ENCODE data around the gene NAV2. TPM values are rescaled to one million over a fixed set of nuclear protein-coding genes. Genes with fewer than 3 reads are reported as not detected.
A peak's percentile ranks its signal among the peaks of the same experiment; 100 is the strongest.

Gene NAV2
- total RNA-seq (1 to 10 TPM; 4.2 to 6.2 TPM), polyA plus RNA-seq (1 to 10 TPM in 1 of 2 donors, not detected in 1; 1.1 TPM)

DNA sequence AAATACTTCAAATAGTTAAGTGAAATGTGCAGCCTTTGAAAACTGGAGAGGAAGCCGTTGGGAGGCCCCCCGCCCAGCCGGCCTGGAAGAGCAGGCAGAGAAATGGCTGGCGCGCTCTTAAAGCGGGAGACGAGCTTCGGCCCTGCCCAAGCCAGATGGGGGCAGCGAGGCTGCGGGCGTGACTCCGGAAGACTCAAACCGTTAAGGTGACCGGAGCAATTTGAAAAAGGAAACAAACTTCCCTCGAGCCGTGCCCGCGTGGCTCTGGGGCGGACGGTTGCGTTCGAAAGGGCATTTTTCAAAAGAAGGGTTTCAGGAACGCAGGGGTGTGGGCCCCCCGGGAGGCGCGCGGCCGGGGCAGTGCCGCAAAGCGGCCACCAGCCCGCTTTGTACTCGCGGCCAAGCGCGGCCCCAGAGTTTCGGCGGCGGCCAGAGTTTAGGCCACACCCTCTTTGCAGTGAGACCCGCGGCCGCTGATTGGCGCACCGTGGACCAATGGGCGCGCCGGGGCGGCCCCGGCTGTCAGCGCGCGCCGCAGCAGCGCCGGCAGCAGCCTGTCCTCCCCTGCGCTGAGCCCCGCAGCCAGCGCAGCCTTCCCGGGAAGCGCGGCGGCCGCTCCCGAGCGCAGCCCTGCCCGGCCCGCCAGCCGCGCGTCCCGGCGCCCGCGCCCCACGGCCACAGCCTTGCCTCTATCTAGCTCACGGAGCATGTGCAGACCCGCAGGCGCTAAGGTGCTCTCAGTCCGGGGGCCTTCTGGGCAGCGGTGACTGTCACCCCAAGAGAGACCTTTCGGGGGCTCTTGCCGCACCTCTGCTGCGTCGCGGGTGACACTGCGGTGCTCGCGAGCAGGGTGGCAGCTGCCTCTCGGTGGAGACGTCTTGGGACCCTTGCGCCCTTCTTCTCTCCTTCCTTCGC is at the start of gene NAV2:
Gene NAV2 (plus strand): TSS at position 557 of the 915 bp plus-strand sequence. CDS start 859 bp downstream, outside the sequence.
- Mint-ChIP-seq H3K27ac (peak within 1 kb of the TSS; percentile 82 to 97 (median 94)), H3K27me3 (peaks cover 12 to 18% of the 10 kb centered on the region in 2 donors), H3K4me3 (peak within 1 kb of the TSS; percentile 92 to 99 (median 96)), H3K36me3 (peaks cover 0 to 5% of the 10 kb centered on the region in 2 donors), H3K4me1 (peaks cover 14 to 45% (median 29%) of the 10 kb centered on the region in 4 donors), H3K9me3 (no peaks in the 10 kb centered on the region)
- peaks cover 20% of the 10 kb centered on the region for H3K4me1 ChIP-seq (ENCODE audit: insufficient read depth, low read length)
- POLR2A ChIA-PET (ENCODE audit: partially characterized antibody) = interaction anchor here (1.1 to 5.3 kb wide), 6 partner anchors 8 to 48 kb away, joined by 3 to 106 read pairs (median 5); no protein-coding TSS in a partner anchor
- no peaks in the 10 kb centered on the region for H3K9me3 ChIP-seq (ENCODE audit: control insufficient read depth in 1 of 2, low read length in 2 of 2)
- DNase-seq = peak; percentile 70 to 81 (median 74)
- H3K27me3 ChIP-seq (ENCODE audit: insufficient read depth, low read length) = peaks cover 23% of the 10 kb centered on the region
- intact Hi-C loops (cut with micrococcal nuclease) = loop anchor here (1.0 to 10.0 kb wide), 3 partner anchors 11 to 1698 kb away; partner anchors contain the start of genes SERGEF and ZDHHC13
- H3K4me3 ChIP-seq (ENCODE audit: low read length in 2 of 2) = peak within 1 kb of the TSS; percentile 63 to 67
- H3K36me3 ChIP-seq (ENCODE audit: insufficient read depth, low read length) = no peaks in the 10 kb centered on the region
- CTCF ChIA-PET (ENCODE audit: partially characterized antibody) = interaction anchor here (1.4 to 2.5 kb wide), 3 partner anchors 11 to 30 kb away, joined by 4 to 14 read pairs (median 10); no protein-coding TSS in a partner anchor
- peak within 1 kb of the TSS; percentile 47 for H3K27ac ChIP-seq (ENCODE audit: low read depth, low read length)

- intact Hi-C loops (cut with micrococcal nuclease) = no loop called here
- no peaks in the 10 kb centered on the region for H3K9me3 Mint-ChIP-seq
- no peak overlapping the region for H3K4me3 ChIP-seq (ENCODE audit: low read length in 2 of 2)
- no peaks in the 10 kb centered on the region for H3K9me3 ChIP-seq (ENCODE audit: control insufficient read depth in 1 of 2, low read length in 2 of 2)
- ChIA-PET POLR2A (ENCODE audit: partially characterized antibody) (no interaction called here), CTCF (ENCODE audit: partially characterized antibody) (interaction anchor here (1.4 kb wide), 1 partner anchor 109 kb away, joined by 3 read pairs; no protein-coding TSS in a partner anchor)
- H3K27ac Mint-ChIP-seq = no peak overlapping the region
- peaks cover 4% of the 10 kb centered on the region for H3K4me1 ChIP-seq (ENCODE audit: insufficient read depth, low read length)
- no peak overlapping the region for H3K4me3 Mint-ChIP-seq
- no peaks in the 10 kb centered on the region for H3K36me3 ChIP-seq (ENCODE audit: insufficient read depth, low read length)
- DNase-seq = no peak
- peaks cover 3 to 12% (median 4%) of the 10 kb centered on the region in 4 donors for H3K4me1 Mint-ChIP-seq
- H3K27ac ChIP-seq (ENCODE audit: low read depth, low read length) = no peak overlapping the region
- H3K27me3 Mint-ChIP-seq = peaks cover 0 to 1% of the 10 kb centered on the region in 2 donors
- H3K27me3 ChIP-seq (ENCODE audit: insufficient read depth, low read length) = no peaks in the 10 kb centered on the region
- no peaks in the 10 kb centered on the region for H3K36me3 Mint-ChIP-seq
Measured at GRCh38 chr11:19663206-19663605, 49.4 kb upstream of the NAV2 start.

- H3K9me3 Mint-ChIP-seq = no peaks in the 10 kb centered on the region
- no peak overlapping the region for H3K27ac Mint-ChIP-seq
- no peaks in the 10 kb centered on the region for H3K9me3 ChIP-seq (ENCODE audit: control insufficient read depth in 1 of 2, low read length in 2 of 2)
- intact Hi-C loops (cut with micrococcal nuclease) = no loop called here
- no peaks in the 10 kb centered on the region for H3K36me3 ChIP-seq (ENCODE audit: insufficient read depth, low read length)
- peaks cover 2 to 4% (median 3%) of the 10 kb centered on the region in 4 donors for H3K4me1 Mint-ChIP-seq
- peaks cover 0 to 1% of the 10 kb centered on the region in 2 donors for H3K27me3 Mint-ChIP-seq
- no peak overlapping the region for H3K4me3 Mint-ChIP-seq
- CTCF ChIA-PET (ENCODE audit: partially characterized antibody) = interaction anchor here (1.1 to 1.4 kb wide), 2 partner anchors 77 to 111 kb away, joined by 3 read pairs; no protein-coding TSS in a partner anchor
- H3K4me3 ChIP-seq (ENCODE audit: low read length in 2 of 2) = no peak overlapping the region
- H3K4me1 ChIP-seq (ENCODE audit: insufficient read depth, low read length) = peaks cover 3% of the 10 kb centered on the region
- no peaks in the 10 kb centered on the region for H3K36me3 Mint-ChIP-seq
- POLR2A ChIA-PET (ENCODE audit: partially characterized antibody) = no interaction called here
- no peaks in the 10 kb centered on the region for H3K27me3 ChIP-seq (ENCODE audit: insufficient read depth, low read length)
- no peak for DNase-seq
- H3K27ac ChIP-seq (ENCODE audit: low read depth, low read length) = no peak overlapping the region
Measured at GRCh38 chr11:19664886-19665548, 47.6 kb upstream of the NAV2 start.

DNA sequence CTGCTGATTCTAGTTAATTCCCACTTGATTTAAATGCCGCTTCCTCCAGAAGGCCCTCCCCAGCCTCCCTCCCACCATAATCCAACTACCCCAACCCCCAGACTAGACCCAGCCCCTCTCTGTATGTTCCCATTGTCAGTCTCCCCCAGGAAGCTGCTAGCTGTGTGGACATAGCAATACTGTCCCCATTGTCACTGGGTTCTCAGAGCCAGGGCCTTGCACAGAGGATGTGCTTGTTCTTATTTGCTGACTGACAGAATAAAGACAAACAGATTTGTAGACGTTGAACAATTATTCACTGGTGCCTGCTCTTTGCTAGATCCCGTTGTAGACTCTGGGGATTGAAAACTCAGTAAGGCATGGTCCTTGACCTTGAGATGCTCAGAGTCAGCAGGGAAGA is 45.7 kb upstream of the NAV2 start:
- Mint-ChIP-seq H3K36me3 (no peaks in the 10 kb centered on the region), H3K9me3 (no peaks in the 10 kb centered on the region), H3K27ac (no peak overlapping the region), H3K27me3 (peaks cover 0 to 3% of the 10 kb centered on the region in 2 donors), H3K4me1 (no peaks in the 10 kb centered on the region), H3K4me3 (no peak overlapping the region)
- Histone ChIP-seq H3K27me3 (ENCODE audit: insufficient read depth, low read length) (no peaks in the 10 kb centered on the region), H3K27ac (ENCODE audit: low read depth, low read length) (no peak overlapping the region), H3K4me3 (ENCODE audit: low read length in 2 of 2) (no peak overlapping the region), H3K9me3 (ENCODE audit: control insufficient read depth in 1 of 2, low read length in 2 of 2) (no peaks in the 10 kb centered on the region), H3K36me3 (ENCODE audit: insufficient read depth, low read length) (no peaks in the 10 kb centered on the region), H3K4me1 (ENCODE audit: insufficient read depth, low read length) (no peaks in the 10 kb centered on the region)
- intact Hi-C loops (cut with micrococcal nuclease) = no loop called here
- CTCF ChIA-PET (ENCODE audit: partially characterized antibody) = interaction anchor here (1.2 kb wide), 2 partner anchors 8 to 9 kb away, joined by 3 to 4 read pairs; no protein-coding TSS in a partner anchor
- DNase-seq = no peak
- POLR2A ChIA-PET (ENCODE audit: partially characterized antibody) = no interaction called here

DNA sequence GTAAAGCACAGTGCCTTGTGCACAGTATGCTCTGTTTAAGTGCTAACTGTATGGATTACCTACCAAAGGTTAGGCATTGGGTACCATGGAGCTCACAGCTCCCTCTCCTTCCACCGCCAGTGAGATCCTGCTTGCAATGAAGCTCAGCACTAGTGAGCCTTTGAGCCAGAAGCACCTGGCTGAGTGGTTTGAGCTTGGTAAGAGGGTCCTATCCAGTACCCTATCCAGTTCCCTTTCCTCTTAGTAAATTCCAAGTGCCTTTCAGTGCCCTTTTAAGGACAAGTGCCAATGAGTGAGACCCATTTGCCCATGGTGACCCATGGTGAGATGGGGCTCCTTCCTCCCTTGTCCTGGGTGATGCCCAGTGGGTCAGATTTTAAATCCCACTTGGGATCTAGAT is 43.1 kb upstream of the NAV2 start:
- no peaks in the 10 kb centered on the region for H3K36me3 ChIP-seq (ENCODE audit: insufficient read depth, low read length)
- H3K4me3 Mint-ChIP-seq = no peak overlapping the region
- no peak for DNase-seq
- no peak overlapping the region for H3K4me3 ChIP-seq (ENCODE audit: low read length in 2 of 2)
- H3K9me3 ChIP-seq (ENCODE audit: control insufficient read depth in 1 of 2, low read length in 2 of 2) = no peaks in the 10 kb centered on the region
- no peaks in the 10 kb centered on the region for H3K36me3 Mint-ChIP-seq
- H3K4me1 Mint-ChIP-seq = no peaks in the 10 kb centered on the region
- intact Hi-C loops (cut with micrococcal nuclease) = no loop called here
- H3K9me3 Mint-ChIP-seq = no peaks in the 10 kb centered on the region
- ChIA-PET CTCF (ENCODE audit: partially characterized antibody) (interaction anchor here (1.6 kb wide), 1 partner anchor 106 kb away, joined by 3 read pairs; no protein-coding TSS in a partner anchor), POLR2A (ENCODE audit: partially characterized antibody) (no interaction called here)
- peaks cover 3% of the 10 kb centered on the region in 2 donors for H3K27me3 Mint-ChIP-seq
- H3K4me1 ChIP-seq (ENCODE audit: insufficient read depth, low read length) = no peaks in the 10 kb centered on the region
- H3K27me3 ChIP-seq (ENCODE audit: insufficient read depth, low read length) = no peaks in the 10 kb centered on the region
- no peak overlapping the region for H3K27ac ChIP-seq (ENCODE audit: low read depth, low read length)
- H3K27ac Mint-ChIP-seq = no peak overlapping the region

DNA sequence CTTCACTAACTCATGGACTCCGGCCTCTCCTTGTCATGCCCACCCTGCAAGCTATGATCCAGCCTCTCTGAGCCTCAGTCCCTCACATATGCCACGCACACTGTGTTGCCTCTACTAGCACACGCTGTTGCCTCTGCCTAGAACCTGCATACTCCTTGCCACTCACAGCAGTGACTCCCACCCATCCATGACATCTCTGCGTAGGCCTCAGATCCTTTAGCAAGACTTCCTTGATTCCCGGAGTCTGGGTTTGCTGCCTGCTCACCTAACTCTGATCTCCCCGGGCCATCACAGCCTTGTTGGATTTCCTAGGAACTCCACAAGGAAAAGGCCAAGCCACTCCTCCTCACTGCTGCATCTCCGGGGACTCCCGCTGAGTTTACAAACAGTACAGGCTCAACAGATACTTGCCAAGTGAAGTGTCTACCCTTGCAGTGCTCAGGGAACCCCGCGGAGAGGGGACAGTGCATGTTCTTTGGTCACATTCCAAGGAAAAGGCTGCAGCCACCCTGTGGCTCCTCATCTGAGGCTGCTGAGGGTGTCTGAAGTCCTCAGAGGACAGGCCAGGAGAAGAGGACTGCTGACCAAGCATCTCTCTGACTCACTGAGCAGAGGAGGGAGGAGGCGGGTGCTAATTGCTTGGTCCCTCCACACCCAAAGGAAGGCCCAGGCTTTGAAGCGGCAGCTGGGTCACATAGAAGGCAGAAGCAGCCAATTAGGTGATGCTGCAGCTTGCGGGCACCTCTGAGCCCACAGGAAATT is 42.4 kb upstream of the NAV2 start:
- no peaks in the 10 kb centered on the region for H3K9me3 Mint-ChIP-seq
- H3K27ac Mint-ChIP-seq = no peak overlapping the region
- Histone ChIP-seq H3K36me3 (ENCODE audit: insufficient read depth, low read length) (no peaks in the 10 kb centered on the region), H3K27ac (ENCODE audit: low read depth, low read length) (no peak overlapping the region), H3K9me3 (ENCODE audit: control insufficient read depth in 1 of 2, low read length in 2 of 2) (no peaks in the 10 kb centered on the region), H3K4me1 (ENCODE audit: insufficient read depth, low read length) (no peaks in the 10 kb centered on the region), H3K27me3 (ENCODE audit: insufficient read depth, low read length) (no peaks in the 10 kb centered on the region), H3K4me3 (ENCODE audit: low read length in 2 of 2) (no peak overlapping the region)
- ChIA-PET CTCF (ENCODE audit: partially characterized antibody) (interaction anchor here (1.6 kb wide), 1 partner anchor 106 kb away, joined by 3 read pairs; no protein-coding TSS in a partner anchor), POLR2A (ENCODE audit: partially characterized antibody) (no interaction called here)
- no peaks in the 10 kb centered on the region for H3K36me3 Mint-ChIP-seq
- peaks cover 1 to 3% of the 10 kb centered on the region in 2 donors for H3K27me3 Mint-ChIP-seq
- peaks cover 0 to 5% (median 0%) of the 10 kb centered on the region in 4 donors for H3K4me1 Mint-ChIP-seq
- H3K4me3 Mint-ChIP-seq = no peak overlapping the region
- intact Hi-C loops (cut with micrococcal nuclease) = no loop called here
- no peak for DNase-seq

Data from CD4-positive, alpha-beta memory T cell (primary cell).